HL-60 (cell line): Measurements from ENCODE around the gene ADAMTS1.

Source experiments
- DNase-seq, 2 experiments: peaks; one replicate each; pipeline ENCODE4 v3.0.0-alpha.2; 2010 to 2020; ENCODE audit warnings: low read depth in 1 of 2, low spot score in 1 of 2
- H3K27ac ChIP-seq: fragments of 250-450 bp; sonication (Bioruptor Pico); replicated peaks from 2 replicates; pipeline ENCODE4 v1.5.1; 2020; ENCODE audit warnings: mild to moderate bottlenecking, moderate library complexity
- H3K27me3 ChIP-seq: fragments of 250-450 bp; sonication (Bioruptor Pico); 2 replicates; pipeline ENCODE4 v1.5.1; 2021; ENCODE audit warnings: mild to moderate bottlenecking, moderate library complexity; ENCODE audit not compliant: insufficient read depth, poor library complexity, severe bottlenecking
- H3K4me3 ChIP-seq: replicated peaks from 2 replicates; pipeline ENCODE4 v1.5.1; 2011; ENCODE audit warnings: mild to moderate bottlenecking, control low read depth, low read length; ENCODE audit not compliant: insufficient read depth
- CTCF ChIP-seq: IDR thresholded peaks from one replicate; pipeline ENCODE4 v1.5.1; 2011; ENCODE audit warnings: low read length, control low read depth, inconsistent platforms; ENCODE audit not compliant: insufficient read depth
- GABPA ChIP-seq: IDR thresholded peaks from 2 replicates; pipeline ENCODE4 v1.6.1; 2012; ENCODE audit warnings: low read depth
- POLR2AphosphoS5 ChIP-seq: IDR thresholded peaks from 2 replicates; pipeline ENCODE4 v1.6.1; 2012; ENCODE audit warnings: low read depth
- REST ChIP-seq: IDR thresholded peaks from 2 replicates; pipeline ENCODE4 v1.6.1; 2012; ENCODE audit warnings: low read depth; ENCODE audit not compliant: insufficient replicate concordance
- SPI1 ChIP-seq: IDR thresholded peaks from 2 replicates; pipeline ENCODE4 v1.6.1; 2012; ENCODE audit warnings: low read depth, mild to moderate bottlenecking, borderline replicate concordance

Gene ADAMTS1

DNA sequence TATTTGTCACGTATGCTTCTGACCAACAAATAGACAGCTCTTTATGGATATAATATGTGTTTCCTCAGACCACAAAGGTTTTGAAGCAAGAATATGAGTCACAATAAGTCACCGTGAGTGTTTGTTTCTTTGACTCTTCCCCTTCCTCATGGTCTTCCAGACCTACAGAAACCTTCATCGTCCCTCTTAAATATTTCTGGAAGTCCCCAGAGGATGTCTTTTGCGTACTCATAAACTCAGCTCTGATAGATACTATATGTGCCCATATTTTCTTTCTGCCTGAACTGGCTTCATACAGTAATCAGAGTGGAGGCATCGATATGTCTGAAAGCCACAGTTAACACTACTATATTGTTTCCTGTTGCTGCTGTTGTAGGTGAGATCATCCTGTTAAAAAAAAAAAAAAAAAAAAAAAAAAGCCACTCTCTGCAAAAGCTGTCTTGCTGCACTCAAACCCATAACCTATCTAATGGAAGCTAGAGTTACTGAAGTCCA is 38.4 kb downstream of the ADAMTS1 start:
- Histone ChIP-seq H3K4me3 (no peak overlapping the region), H3K27me3 (no peaks in the 10 kb centered on the region), H3K27ac (no peak overlapping the region)
- TF ChIP-seq REST (no peak), CTCF (no peak), POLR2AphosphoS5 (no peak), SPI1 (no peak), GABPA (no peak)
- no peak for DNase-seq

DNA sequence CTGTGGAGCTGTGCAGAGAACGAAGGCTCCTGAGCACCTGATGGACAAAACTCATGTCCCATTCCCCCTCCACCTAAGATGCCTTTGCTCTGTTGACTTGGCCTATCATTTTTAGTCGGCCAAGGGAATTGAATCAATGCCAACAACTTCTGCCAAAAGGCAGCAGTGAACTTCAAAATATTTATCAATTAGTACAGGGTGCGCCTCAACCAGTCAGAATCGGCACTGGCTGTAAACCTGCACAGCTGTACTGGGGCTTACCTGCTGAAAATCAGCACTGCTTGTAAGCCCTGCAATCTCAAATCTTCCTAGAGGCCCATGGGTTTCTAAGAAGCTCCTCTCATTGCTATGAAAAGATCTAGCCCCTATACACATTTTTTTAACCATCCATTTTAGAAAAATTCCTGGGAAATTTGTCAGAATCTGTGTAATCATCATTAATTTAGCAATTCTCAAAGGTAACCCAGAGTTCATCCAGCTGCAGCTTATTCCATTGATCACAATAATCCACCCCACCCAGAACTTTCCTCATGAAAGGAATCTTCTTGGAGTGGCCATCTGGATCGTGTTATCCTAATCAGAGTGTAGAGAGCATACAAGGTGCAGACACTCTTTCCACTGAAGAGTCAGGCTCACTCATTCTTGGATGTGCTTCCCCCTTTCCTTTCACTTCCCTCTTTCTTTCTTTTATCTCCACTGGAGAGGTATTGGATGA is 40.2 kb downstream of the ADAMTS1 start:
- Histone ChIP-seq H3K27me3 (no peaks in the 10 kb centered on the region), H3K4me3 (no peak overlapping the region), H3K27ac (no peak overlapping the region)
- TF ChIP-seq POLR2AphosphoS5 (no peak), CTCF (no peak), GABPA (no peak), SPI1 (no peak), REST (no peak)
- DNase-seq: no peak

- DNase-seq: no peak
- H3K27me3 ChIP-seq: no peaks in the 10 kb centered on the region
- H3K4me3 ChIP-seq: no peak overlapping the region
- H3K27ac ChIP-seq: no peak overlapping the region
- TF ChIP-seq POLR2AphosphoS5 (no peak), GABPA (no peak), CTCF (no peak), SPI1 (no peak), REST (no peak)
These were observed 43.7 kb downstream of the ADAMTS1 start for GRCh38 chr21:26801498-26801897.
